ENCODE data around the gene MIPOL1. TPM values are rescaled to one million over a fixed set of nuclear protein-coding genes. Genes with fewer than 3 reads are reported as not detected.

The MIPOL1 gene
- total and polyA plus RNA-seq, 2 of the 13 experiments (the other 11 are each of a cell fraction or from before 2014, with no cell fraction given): 8.6 to 34.2 TPM

DNA sequence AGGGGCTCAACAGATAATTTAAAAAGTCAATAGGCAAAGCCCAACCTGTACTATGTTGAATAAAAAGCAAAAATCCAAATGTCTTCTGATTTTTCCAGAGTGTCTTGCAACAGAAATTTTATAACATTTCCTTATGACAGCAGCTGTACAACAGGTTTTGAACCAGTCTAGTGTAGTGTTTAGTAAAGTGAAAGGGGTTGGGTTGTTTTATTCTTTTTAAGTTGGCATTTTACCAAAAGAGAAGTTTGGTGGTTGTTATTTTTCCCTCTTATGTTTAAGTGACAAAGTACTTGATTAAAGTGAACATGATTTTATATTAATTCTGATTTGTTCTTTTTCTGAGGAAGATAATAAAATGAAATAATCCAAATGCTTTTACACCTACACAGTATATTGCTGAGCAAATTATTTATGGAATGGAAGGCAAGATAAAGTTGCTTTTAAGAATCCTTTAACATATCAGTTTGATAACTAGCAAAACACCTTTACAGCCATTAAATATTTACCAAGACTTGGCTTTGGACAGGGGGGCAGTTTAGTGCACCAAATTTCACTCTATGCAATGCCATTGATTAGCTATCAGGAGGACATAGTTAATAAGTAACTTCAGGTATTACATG lies 268.4 kb downstream of the MIPOL1 start:
- CTCF ChIA-PET (ENCODE audit: low intra/inter-chr PET ratio, low total read pairs): no interaction called here
- peak overlapping the region in 2 of 3 experiments; percentile 12 to 13; a peak in 2 of 6 replicates for H3K4me3 ChIP-seq (replicated peaks in 1 of 3; ENCODE audit: insufficient read depth in 1 of 3, low read depth in 2 of 3, low read length in 3 of 3)
- no peaks in the 10 kb centered on the region for H3K79me2 ChIP-seq (ENCODE audit: insufficient read depth, low read length)
- ATAC-seq (peak; percentile 54), FAIRE-seq (no peak), DNase-seq (ENCODE audit: low spot score) (peak; percentile 21)
- H3K9me3 ChIP-seq (ENCODE audit: low read length): peaks cover 46% of the 10 kb centered on the region
- peak overlapping the region; percentile 64 for H3K4me2 ChIP-seq (ENCODE audit: low read depth, low read length)
- H3K27me3 ChIP-seq (ENCODE audit: control insufficient read depth in 1 of 2, insufficient read depth in 2 of 2, low read length in 2 of 2): no peaks in the 10 kb centered on the region
- POLR2A ChIA-PET: interaction anchor here (0.6 to 2.4 kb wide), 13 partner anchors 15 to 1640 kb away, joined by 3 to 34 read pairs (median 6); partner anchors contain the start of genes BRMS1L, FOXA1 and TTC6
- intact Hi-C loops (cut with micrococcal nuclease; ENCODE audit: unreplicated experiment) (loop anchor here (1.0 to 5.0 kb wide), 6 partner anchors 80 to 406 kb away; no protein-coding TSS in a partner anchor), in situ Hi-C loops (cut with HindIII; ENCODE audit: extremely low pct_ligation_motif_present, low pct_unique_long_range_greater_than_20kb) (loop anchor here (5.0 kb wide), 1 partner anchor 81 kb away; no protein-coding TSS in a partner anchor)
- H4K20me1 ChIP-seq (ENCODE audit: insufficient read depth, low read length): no peaks in the 10 kb centered on the region
- peak overlapping the region; percentile 56 for H3K9ac ChIP-seq (ENCODE audit: insufficient read depth, low read depth, low read length)
- H2AFZ ChIP-seq (ENCODE audit: low read length): no peak overlapping the region
- TSS peak; percentile 59 for BruUV-seq (replicated peaks)
- no peaks in the 10 kb centered on the region for H3K36me3 ChIP-seq (replicated peaks in 1 of 2; ENCODE audit: control insufficient read depth in 1 of 2, insufficient read depth in 2 of 2, low read length in 2 of 2)
- peak overlapping the region; percentile 81 for H3K27ac ChIP-seq (ENCODE audit: extremely low read length, insufficient read depth, low read length)
- peaks cover 46% of the 10 kb centered on the region for H3K4me1 ChIP-seq (ENCODE audit: insufficient read depth, low read length)
- TF ChIP-seq GATAD1 (CRISPR knock-in tag; IDR thresholded peaks at IDR 0.05) (no peak), TP53 (CRISPR knock-in tag; conservative IDR thresholded peaks at IDR 0.05) (no peak), MXD3 (CRISPR knock-in tag; IDR thresholded peaks at IDR 0.05) (no peak), ZNF841 (CRISPR knock-in tag; IDR thresholded peaks at IDR 0.05; ENCODE audit: borderline replicate concordance) (no peak), MAFK (conservative IDR thresholded peaks at IDR 0.05 in 1 of 2, IDR thresholded peaks at IDR 0.05 in 1 of 2; ENCODE audit: low read length in 2 of 2) (peak; percentile 14 to 35; a peak in 3 of 4 replicates), ZNF710 (CRISPR knock-in tag; IDR thresholded peaks at IDR 0.05; ENCODE audit: borderline replicate concordance) (no peak), TCF7L2 (IDR thresholded peaks at IDR 0.05; ENCODE audit: low read depth, low read length) (peak; percentile 53; the same call in 1 of the 2 replicates), CHD4 (IDR thresholded peaks at IDR 0.05; ENCODE audit: borderline replicate concordance, low read length) (peak; percentile 97; the same call in 1 of the 2 replicates), YY1 (IDR thresholded peaks at IDR 0.05; ENCODE audit: insufficient read depth, insufficient replicate concordance, low read depth, low read length) (peak; percentile 6), ZNF816 (CRISPR knock-in tag; IDR thresholded peaks at IDR 0.05; ENCODE audit: borderline replicate concordance) (0 out of 2 replicates have a peak, but pooled peaks have one; percentile 6), ZNF543 (CRISPR knock-in tag; IDR thresholded peaks at IDR 0.05) (no peak), ZNF382 (CRISPR knock-in tag; IDR thresholded peaks at IDR 0.05; ENCODE audit: borderline replicate concordance) (0 out of 2 replicates have a peak, but pooled peaks have one; percentile 45), FOSL1 (CRISPR knock-in tag; IDR thresholded peaks at IDR 0.05; ENCODE audit: borderline replicate concordance) (no peak)
- TF ChIP-seq, protein P1, sequence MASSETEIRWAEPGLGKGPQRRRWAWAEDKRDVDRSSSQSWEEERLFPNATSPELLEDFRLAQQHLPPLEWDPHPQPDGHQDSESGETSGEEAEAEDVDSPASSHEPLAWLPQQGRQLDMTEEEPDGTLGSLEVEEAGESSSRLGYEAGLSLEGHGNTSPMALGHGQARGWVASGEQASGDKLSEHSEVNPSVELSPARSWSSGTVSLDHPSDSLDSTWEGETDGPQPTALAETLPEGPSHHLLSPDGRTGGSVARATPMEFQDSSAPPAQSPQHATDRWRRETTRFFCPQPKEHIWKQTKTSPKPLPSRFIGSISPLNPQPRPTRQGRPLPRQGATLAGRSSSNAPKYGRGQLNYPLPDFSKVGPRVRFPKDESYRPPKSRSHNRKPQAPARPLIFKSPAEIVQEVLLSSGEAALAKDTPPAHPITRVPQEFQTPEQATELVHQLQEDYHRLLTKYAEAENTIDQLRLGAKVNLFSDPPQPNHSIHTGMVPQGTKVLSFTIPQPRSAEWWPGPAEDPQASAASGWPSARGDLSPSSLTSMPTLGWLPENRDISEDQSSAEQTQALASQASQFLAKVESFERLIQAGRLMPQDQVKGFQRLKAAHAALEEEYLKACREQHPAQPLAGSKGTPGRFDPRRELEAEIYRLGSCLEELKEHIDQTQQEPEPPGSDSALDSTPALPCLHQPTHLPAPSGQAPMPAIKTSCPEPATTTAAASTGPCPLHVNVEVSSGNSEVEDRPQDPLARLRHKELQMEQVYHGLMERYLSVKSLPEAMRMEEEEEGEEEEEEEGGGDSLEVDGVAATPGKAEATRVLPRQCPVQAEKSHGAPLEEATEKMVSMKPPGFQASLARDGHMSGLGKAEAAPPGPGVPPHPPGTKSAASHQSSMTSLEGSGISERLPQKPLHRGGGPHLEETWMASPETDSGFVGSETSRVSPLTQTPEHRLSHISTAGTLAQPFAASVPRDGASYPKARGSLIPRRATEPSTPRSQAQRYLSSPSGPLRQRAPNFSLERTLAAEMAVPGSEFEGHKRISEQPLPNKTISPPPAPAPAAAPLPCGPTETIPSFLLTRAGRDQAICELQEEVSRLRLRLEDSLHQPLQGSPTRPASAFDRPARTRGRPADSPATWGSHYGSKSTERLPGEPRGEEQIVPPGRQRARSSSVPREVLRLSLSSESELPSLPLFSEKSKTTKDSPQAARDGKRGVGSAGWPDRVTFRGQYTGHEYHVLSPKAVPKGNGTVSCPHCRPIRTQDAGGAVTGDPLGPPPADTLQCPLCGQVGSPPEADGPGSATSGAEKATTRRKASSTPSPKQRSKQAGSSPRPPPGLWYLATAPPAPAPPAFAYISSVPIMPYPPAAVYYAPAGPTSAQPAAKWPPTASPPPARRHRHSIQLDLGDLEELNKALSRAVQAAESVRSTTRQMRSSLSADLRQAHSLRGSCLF (CRISPR knock-in tag; IDR thresholded peaks at IDR 0.05; ENCODE audit: borderline replicate concordance): peak; percentile 73; the same call in 1 of the 2 replicates
- TF ChIP-seq, protein P2, sequence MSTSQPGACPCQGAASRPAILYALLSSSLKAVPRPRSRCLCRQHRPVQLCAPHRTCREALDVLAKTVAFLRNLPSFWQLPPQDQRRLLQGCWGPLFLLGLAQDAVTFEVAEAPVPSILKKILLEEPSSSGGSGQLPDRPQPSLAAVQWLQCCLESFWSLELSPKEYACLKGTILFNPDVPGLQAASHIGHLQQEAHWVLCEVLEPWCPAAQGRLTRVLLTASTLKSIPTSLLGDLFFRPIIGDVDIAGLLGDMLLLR (CRISPR knock-in tag; IDR thresholded peaks at IDR 0.05): no peak
